ENCODE data around the gene ARHGAP24.
A peak's percentile ranks its signal among the peaks of the same experiment; 100 is the strongest.
"Not testable (repeated sequence)": the region's sequence is repeated elsewhere in the genome, so short reads cannot be mapped to it uniquely, and the experiment has no call there.

The ARHGAP24 gene

GRCh38 chr4:85656759-85657505 lies 182.0 kb downstream of the ARHGAP24 start:
- DNase-seq (ENCODE audit: low read depth), result no peak

GRCh38 chr4:85658766-85659439 lies 184.0 kb downstream of the ARHGAP24 start:
- DNase-seq (ENCODE audit: low read depth), result no peak

DNA sequence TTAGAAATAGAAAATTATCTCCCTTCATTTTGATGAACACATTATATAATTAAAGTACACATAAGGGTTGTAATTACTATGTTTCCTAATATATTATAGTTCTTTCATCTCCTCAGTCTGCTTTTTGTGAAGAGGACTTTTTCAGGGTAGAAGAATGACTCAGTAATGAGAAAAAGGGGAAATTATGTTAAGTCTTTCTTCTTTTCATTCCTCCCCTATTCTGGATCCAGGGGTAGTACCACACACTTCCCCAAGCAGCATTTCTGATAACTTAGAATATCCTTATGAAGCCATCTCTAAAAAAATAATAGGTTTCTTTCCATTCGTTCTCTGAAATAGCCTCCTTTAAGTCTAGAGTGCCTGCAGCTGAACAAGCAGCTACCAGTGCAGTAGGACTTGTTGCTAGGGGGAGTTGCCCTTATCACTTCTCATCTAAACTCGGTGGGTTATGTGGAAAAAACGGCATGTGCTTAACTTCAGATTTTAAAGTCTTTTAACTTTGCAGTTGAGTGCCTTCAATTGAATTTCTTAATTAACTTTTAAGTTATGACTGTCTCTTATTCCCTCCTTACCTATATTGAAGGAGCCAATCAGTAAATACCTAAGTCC lies 184.8 kb downstream of the ARHGAP24 start:
- no peak for DNase-seq (ENCODE audit: low read depth)

GRCh38 chr4:85666625-85667024 lies 191.7 kb downstream of the ARHGAP24 start:
- not testable (repeated sequence) for DNase-seq (ENCODE audit: low read depth)

GRCh38 chr4:85669204-85669603 lies 194.3 kb downstream of the ARHGAP24 start:
- no peak for DNase-seq (ENCODE audit: low read depth)

DNA sequence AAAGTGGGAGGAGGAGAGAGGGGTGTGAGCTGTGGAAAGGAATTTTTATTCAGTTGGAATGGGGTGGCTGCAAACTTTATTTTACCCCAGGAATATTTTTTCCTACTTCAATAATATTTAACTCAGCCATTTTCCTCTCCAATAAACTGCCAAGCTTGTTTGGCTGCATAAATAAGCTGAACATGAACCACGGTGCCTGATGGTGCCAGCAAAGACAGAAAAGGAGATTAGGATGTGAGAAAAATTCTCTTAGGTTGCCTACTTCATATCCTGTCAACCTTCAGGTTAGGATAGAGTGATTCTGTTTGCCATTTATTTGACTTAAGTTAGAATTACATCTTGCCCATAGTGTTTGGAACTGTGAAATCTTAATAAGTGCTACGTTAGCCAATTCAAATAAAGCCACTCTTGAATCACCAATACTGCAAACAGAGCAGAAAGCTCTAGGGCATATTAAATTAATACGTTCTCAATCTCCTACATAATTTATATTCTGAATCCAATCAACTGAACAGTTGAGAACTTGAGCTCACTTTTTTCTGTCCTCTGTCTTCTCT lies 195.1 kb downstream of the ARHGAP24 start:
- no peak for DNase-seq (ENCODE audit: low read depth)

DNA sequence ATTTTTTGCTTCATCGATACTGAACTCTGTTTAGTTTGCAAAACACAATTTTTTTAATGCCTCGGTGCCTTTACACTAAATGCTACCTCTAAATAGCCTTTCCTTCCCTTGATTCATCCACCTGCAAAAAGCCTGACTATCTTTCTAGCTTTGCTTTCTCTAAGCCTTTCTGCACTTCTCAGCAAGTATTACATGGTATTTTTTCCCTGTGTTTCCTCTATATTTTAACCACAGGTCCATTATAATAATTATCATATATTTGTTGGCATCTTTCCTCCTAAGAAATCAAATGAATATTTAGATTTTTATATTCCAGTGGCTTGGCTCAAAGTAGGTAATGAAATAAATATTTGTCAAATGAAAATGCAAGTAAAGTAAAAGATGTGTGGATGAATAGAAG lies 196.2 kb downstream of the ARHGAP24 start:
- no peak for DNase-seq (ENCODE audit: low read depth)

- DNase-seq (ENCODE audit: low read depth), result no peak
Measured at GRCh38 chr4:85672116-85672515, 197.2 kb downstream of the ARHGAP24 start.

DNA sequence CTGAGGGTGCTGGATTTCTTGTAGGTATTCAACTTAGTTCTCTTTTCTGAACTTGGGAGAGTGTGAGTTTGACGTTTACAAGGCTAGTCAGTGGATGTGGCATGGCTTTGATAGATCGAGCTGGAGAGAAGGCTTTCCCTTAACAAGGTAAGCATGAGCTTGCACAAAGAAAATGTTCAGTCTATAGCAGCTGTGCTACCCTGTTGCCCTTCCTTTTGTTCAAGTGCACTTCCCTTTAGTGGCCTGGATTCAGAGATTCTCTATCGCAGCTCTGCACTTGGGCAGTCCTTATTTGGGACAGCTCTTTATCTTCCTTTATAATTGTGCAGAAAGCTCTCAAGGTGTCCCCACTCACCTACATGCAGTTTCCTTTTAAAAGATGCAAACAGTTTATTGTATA lies 198.0 kb downstream of the ARHGAP24 start:
- no peak for DNase-seq (ENCODE audit: low read depth)

DNA sequence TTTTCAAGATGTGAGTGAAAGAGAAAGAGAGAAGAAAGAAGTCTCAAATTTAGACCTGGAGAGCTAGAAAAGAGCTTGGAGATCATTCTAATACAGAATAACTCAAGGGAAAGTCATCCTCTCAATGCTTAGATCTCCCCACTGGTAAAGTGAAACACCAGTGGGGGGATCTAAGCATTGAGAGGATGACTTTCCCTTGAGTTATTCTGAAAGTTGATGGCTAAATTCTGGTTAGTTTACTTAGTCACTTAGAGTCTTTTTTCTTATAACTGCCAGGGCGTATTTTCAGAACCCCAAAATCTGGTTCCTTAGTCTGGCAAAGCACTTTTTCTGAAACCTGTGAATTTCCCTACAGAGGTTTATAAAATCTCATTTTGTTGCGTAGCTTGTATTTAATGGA lies 198.6 kb downstream of the ARHGAP24 start:
- no peak for DNase-seq (ENCODE audit: low read depth)

DNA sequence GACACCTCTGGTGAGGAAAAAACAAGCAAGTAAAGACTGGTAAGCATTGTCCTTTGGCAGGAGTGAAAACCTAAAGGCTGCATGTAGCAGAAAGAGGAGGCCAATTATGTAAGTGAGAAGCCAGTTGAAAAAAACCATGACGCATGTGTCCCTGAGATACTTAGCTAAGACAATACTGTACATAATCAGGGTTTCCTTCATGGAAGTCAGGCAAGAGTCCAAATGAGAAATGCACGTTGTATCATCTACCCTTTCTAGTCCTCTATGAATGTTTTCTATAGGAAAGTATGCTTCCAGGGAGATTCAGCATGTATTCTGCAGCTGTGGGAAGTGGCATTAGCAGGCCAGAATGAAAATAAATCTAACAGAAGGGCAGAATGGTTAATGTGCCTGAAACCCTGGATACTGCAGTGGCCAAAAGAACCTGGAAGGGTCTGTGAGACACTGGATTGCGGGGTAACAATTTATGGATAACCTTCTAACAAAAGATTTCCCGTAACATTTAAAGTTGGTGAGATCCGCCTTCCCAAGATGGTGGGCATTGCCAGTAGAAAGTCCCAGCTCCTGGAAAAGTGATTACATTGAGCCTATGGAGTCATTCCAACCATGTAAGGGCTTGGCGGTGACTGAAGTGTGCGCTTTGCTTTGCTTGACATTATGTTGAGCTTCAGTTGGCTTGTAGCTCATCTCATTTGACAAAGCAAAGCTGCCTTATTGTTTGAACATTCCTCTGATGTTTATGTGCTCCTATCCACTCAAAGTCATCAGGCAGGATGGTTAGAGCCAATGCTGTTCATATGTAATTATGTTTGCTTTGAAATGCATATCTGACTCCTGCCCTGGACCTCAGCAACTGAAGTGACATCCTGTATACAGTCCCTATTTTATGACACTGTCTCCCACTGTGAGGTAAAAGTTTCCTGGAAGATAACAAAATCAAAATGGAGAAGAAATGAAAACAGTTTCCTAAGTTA lies 200.4 kb downstream of the ARHGAP24 start:
- no peak for DNase-seq (ENCODE audit: low read depth)

DNA sequence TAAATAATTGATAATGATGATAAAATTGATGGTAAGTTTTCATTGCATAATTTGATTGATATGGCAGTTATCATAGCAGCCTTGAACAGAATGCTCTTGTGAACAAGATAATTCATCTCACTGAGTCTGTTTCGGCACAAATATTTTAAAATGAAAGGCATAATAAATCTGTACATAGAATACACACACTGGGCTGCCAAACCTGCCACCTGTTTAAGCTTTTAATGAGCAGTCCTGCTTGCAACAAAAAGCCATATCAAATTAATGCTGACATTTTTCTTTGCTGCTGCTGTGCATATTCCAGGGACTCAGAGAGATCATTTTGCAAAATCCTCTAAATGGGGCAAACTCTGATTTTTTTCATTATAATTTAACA lies 201.1 kb downstream of the ARHGAP24 start:
- DNase-seq (ENCODE audit: low read depth), result no peak

DNA sequence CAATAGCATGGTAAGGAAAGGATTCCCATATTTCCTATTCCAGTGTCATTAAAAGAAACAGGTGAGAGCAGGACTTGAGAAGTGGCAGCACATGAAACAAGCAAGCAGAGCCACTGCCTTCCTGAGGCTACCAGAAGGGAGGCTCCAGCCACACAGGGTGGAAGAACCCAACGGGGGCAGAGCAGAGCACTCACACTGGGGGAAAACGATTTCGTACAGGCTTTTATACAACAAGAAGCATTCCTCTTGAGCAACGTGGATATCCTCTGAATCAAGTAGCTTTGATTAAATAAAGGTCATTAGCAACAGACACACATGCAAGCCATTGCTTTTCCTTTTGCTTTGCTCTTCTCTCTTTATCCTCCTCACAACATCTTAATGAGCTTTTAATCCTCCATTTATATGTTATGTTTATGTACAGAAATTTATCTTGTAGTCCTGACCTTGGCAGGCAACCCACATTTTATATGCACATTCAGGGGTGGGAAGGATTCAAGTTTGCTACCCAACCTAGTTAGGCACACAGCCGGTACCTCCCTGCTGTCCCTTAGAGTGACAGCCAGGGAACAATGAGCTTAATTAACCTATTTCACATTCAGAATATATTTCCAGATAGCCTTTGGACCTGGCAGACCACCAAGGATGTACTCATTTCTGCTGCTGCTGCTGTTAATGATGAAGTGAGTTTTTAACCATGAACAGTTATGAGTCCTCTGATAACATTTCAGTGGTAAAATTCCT lies 202.1 kb downstream of the ARHGAP24 start:
- DNase-seq (ENCODE audit: low read depth), result no peak

DNA sequence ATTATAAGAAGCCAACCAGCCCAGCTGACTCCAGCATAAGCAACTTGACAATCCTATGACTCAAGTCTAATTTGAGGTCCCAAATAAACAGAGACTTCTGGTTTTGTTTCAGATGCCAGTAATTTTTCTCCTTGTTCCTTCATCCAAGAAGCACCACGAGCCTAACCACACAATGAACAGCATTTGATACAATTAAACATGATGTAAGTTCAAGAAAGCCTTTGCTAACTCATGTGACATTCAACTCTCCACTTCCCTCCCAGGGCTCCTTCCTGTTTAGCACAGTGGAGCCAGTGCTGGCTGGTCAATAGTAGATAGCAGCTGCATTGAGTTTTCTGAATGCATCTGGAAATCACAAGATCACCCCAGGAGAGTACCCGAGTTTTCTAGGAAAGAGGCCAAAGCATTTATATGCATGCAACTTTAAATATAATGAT lies 206.3 kb downstream of the ARHGAP24 start:
- peak; percentile 46 for DNase-seq (ENCODE audit: low read depth)

GRCh38 chr4:85681921-85682320 lies 207.0 kb downstream of the ARHGAP24 start:
- DNase-seq (ENCODE audit: low read depth), result no peak

GRCh38 chr4:85682391-85682790 lies 207.4 kb downstream of the ARHGAP24 start:
- DNase-seq (ENCODE audit: low read depth), result no peak

GRCh38 chr4:85684676-85685075 lies 209.7 kb downstream of the ARHGAP24 start:
- DNase-seq (ENCODE audit: low read depth), result no peak

DNA sequence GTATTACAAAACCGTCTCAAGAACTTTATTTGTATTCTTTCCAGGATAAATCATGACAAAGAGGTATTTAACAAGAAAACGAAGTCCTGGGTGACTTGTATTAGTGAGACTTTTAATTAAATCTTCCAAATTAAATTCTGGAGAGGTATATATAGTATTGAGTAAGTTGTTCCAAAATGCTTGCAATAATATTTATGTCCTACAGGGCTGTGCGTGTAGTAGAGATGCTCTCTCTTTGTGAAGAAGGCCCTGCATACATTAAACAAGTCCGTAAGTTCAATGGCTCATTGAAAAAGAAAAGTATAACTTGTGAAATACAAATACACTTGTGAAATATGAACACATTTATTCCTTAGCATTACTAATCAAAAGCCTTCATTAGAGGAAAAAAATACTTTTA lies 211.4 kb downstream of the ARHGAP24 start:
- no peak for DNase-seq (ENCODE audit: low read depth)

DNA sequence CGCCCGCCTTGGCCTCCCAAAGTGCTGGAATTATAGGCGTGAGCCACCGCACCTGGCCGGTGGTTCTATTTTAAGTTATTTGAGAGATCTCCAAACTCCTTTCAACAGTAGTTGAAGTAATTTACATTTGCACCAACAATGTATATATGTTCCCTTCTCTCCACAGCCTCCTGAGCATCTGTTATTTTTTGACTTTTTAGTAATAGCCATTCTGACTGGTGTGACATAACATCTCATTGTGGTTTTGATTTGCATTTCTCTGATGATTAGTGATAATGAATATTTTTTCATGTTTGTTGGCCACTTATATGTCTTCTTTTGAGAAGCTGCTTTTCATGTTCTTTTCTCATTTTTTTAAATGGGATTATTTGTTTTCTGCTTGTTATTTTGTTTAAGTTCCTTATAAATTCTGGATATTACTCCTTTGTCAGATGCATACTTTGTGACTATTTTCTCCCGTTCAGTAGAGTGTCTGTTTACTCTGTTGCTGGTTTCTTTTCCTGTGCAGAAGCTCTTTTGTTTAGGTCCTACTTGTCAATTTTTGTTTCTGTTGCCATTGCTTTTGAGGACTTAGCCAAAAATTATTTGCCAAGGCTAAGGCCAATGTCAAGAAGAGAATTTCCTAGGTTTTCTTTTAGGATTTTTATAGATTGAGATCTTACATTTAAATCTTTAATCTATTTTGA lies 213.2 kb downstream of the ARHGAP24 start:
- no peak for DNase-seq (ENCODE audit: low read depth)

- no peak for DNase-seq (ENCODE audit: low read depth)
Measured at GRCh38 chr4:85696661-85697060, 221.7 kb downstream of the ARHGAP24 start.

All from HS-5 (cell line).